T-helper 2 cell treated with Interferon-gamma antibody and Interleukin-4, amounts not matched to agents 5 μg/mL and 100 μg/mL, for 36 hours (primary cell): ENCODE data around the gene ABCA4.

Experiments used
- DNase-seq: peaks from one replicate; pipeline ENCODE4 v3.0.0; 2021; ENCODE audit warnings: low spot score
- H3K27ac Mint-ChIP-seq: one replicate; pipeline ENCODE4 v1.8.0; 2021; ENCODE audit warnings: mild to moderate bottlenecking, mixed read lengths
- H3K27me3 Mint-ChIP-seq: one replicate; pipeline ENCODE4 v1.8.0; 2021; ENCODE audit warnings: low read depth, mixed read lengths
- H3K36me3 Mint-ChIP-seq: one replicate; pipeline ENCODE4 v1.8.0; 2021; ENCODE audit warnings: low read depth, mixed read lengths
- H3K4me1 Mint-ChIP-seq: one replicate; pipeline ENCODE4 v1.8.0; 2021; ENCODE audit warnings: low read depth, mixed read lengths
- H3K4me3 Mint-ChIP-seq: one replicate; pipeline ENCODE4 v1.8.0; 2022; ENCODE audit warnings: mild to moderate bottlenecking, moderate library complexity, mixed read lengths
- H3K9me3 Mint-ChIP-seq: one replicate; pipeline ENCODE4 v1.8.0; 2021; ENCODE audit warnings: mixed read lengths

The ABCA4 gene

GRCh38 chr1:93990010-93990409 lies 130.9 kb downstream of the ABCA4 start:
- no peaks in the 10 kb centered on the region for H3K9me3 Mint-ChIP-seq
- no peaks in the 10 kb centered on the region for H3K4me1 Mint-ChIP-seq
- DNase-seq, result no peak
- no peaks in the 10 kb centered on the region for H3K36me3 Mint-ChIP-seq
- no peak overlapping the region for H3K27ac Mint-ChIP-seq
- H3K27me3 Mint-ChIP-seq, result peaks cover 33% of the 10 kb centered on the region
- H3K4me3 Mint-ChIP-seq, result no peak overlapping the region

- Mint-ChIP-seq H3K4me3 (no peak overlapping the region), H3K27me3 (peaks cover 30% of the 10 kb centered on the region), H3K4me1 (no peaks in the 10 kb centered on the region), H3K9me3 (no peaks in the 10 kb centered on the region), H3K36me3 (no peaks in the 10 kb centered on the region), H3K27ac (no peak overlapping the region)
- no peak for DNase-seq
Observed at GRCh38 chr1:93989601-93990000, 131.3 kb downstream of the ABCA4 start.

- Mint-ChIP-seq H3K27ac (no peak overlapping the region), H3K4me3 (no peak overlapping the region), H3K27me3 (peaks cover 37% of the 10 kb centered on the region), H3K4me1 (no peaks in the 10 kb centered on the region), H3K36me3 (no peaks in the 10 kb centered on the region), H3K9me3 (no peaks in the 10 kb centered on the region)
- DNase-seq, result no peak
Observed at GRCh38 chr1:93988634-93989350, 132.2 kb downstream of the ABCA4 start.

GRCh38 chr1:93981274-93981667 lies 139.7 kb downstream of the ABCA4 start:
- no peaks in the 10 kb centered on the region for H3K4me1 Mint-ChIP-seq
- peaks cover 21% of the 10 kb centered on the region for H3K27me3 Mint-ChIP-seq
- H3K27ac Mint-ChIP-seq, result no peak overlapping the region
- DNase-seq, result no peak
- no peaks in the 10 kb centered on the region for H3K9me3 Mint-ChIP-seq
- H3K4me3 Mint-ChIP-seq, result no peak overlapping the region
- H3K36me3 Mint-ChIP-seq, result no peaks in the 10 kb centered on the region

GRCh38 chr1:93980320-93981273 lies 140.4 kb downstream of the ABCA4 start:
- DNase-seq, result no peak
- H3K27me3 Mint-ChIP-seq, result peaks cover 19% of the 10 kb centered on the region
- H3K4me1 Mint-ChIP-seq, result no peaks in the 10 kb centered on the region
- H3K36me3 Mint-ChIP-seq, result no peaks in the 10 kb centered on the region
- H3K27ac Mint-ChIP-seq, result no peak overlapping the region
- no peak overlapping the region for H3K4me3 Mint-ChIP-seq
- no peaks in the 10 kb centered on the region for H3K9me3 Mint-ChIP-seq

GRCh38 chr1:93979718-93980319 lies 141.1 kb downstream of the ABCA4 start:
- H3K4me3 Mint-ChIP-seq, result no peak overlapping the region
- H3K36me3 Mint-ChIP-seq, result no peaks in the 10 kb centered on the region
- H3K9me3 Mint-ChIP-seq, result no peaks in the 10 kb centered on the region
- H3K4me1 Mint-ChIP-seq, result no peaks in the 10 kb centered on the region
- DNase-seq, result no peak
- H3K27ac Mint-ChIP-seq, result no peak overlapping the region
- peaks cover 18% of the 10 kb centered on the region for H3K27me3 Mint-ChIP-seq

GRCh38 chr1:93979040-93979717 lies 141.8 kb downstream of the ABCA4 start:
- Mint-ChIP-seq H3K27ac (no peak overlapping the region), H3K27me3 (peaks cover 13% of the 10 kb centered on the region), H3K9me3 (no peaks in the 10 kb centered on the region), H3K36me3 (no peaks in the 10 kb centered on the region), H3K4me3 (no peak overlapping the region), H3K4me1 (no peaks in the 10 kb centered on the region)
- DNase-seq, result no peak

- H3K4me1 Mint-ChIP-seq, result no peaks in the 10 kb centered on the region
- H3K36me3 Mint-ChIP-seq, result no peaks in the 10 kb centered on the region
- H3K27me3 Mint-ChIP-seq, result peaks cover 3% of the 10 kb centered on the region
- H3K9me3 Mint-ChIP-seq, result no peaks in the 10 kb centered on the region
- DNase-seq, result no peak
- H3K4me3 Mint-ChIP-seq, result no peak overlapping the region
- no peak overlapping the region for H3K27ac Mint-ChIP-seq
Observed at GRCh38 chr1:93977598-93977945, 143.4 kb downstream of the ABCA4 start.

- H3K27ac Mint-ChIP-seq, result no peak overlapping the region
- no peaks in the 10 kb centered on the region for H3K36me3 Mint-ChIP-seq
- no peaks in the 10 kb centered on the region for H3K4me1 Mint-ChIP-seq
- H3K9me3 Mint-ChIP-seq, result no peaks in the 10 kb centered on the region
- no peak overlapping the region for H3K4me3 Mint-ChIP-seq
- no peak for DNase-seq
- peaks cover 3% of the 10 kb centered on the region for H3K27me3 Mint-ChIP-seq
Observed at GRCh38 chr1:93976711-93977597, 144.0 kb downstream of the ABCA4 start.

GRCh38 chr1:93976291-93976690 lies 144.7 kb downstream of the ABCA4 start:
- H3K9me3 Mint-ChIP-seq, result no peaks in the 10 kb centered on the region
- no peaks in the 10 kb centered on the region for H3K36me3 Mint-ChIP-seq
- H3K27ac Mint-ChIP-seq, result no peak overlapping the region
- DNase-seq, result no peak
- peaks cover 3% of the 10 kb centered on the region for H3K27me3 Mint-ChIP-seq
- H3K4me3 Mint-ChIP-seq, result no peak overlapping the region
- no peaks in the 10 kb centered on the region for H3K4me1 Mint-ChIP-seq

- Mint-ChIP-seq H3K9me3 (no peaks in the 10 kb centered on the region), H3K4me3 (no peak overlapping the region), H3K4me1 (no peaks in the 10 kb centered on the region), H3K36me3 (no peaks in the 10 kb centered on the region), H3K27ac (no peak overlapping the region), H3K27me3 (peaks cover 5% of the 10 kb centered on the region)
- DNase-seq, result no peak
Observed at GRCh38 chr1:93972341-93972740, 148.6 kb downstream of the ABCA4 start.

GRCh38 chr1:93969887-93970286 lies 151.1 kb downstream of the ABCA4 start:
- Mint-ChIP-seq H3K36me3 (no peaks in the 10 kb centered on the region), H3K4me1 (no peaks in the 10 kb centered on the region), H3K4me3 (no peak overlapping the region), H3K27me3 (peaks cover 5% of the 10 kb centered on the region), H3K27ac (no peak overlapping the region), H3K9me3 (no peaks in the 10 kb centered on the region)
- DNase-seq, result no peak

- no peaks in the 10 kb centered on the region for H3K36me3 Mint-ChIP-seq
- H3K9me3 Mint-ChIP-seq, result no peaks in the 10 kb centered on the region
- no peaks in the 10 kb centered on the region for H3K4me1 Mint-ChIP-seq
- DNase-seq, result no peak
- no peak overlapping the region for H3K27ac Mint-ChIP-seq
- H3K27me3 Mint-ChIP-seq, result peaks cover 5% of the 10 kb centered on the region
- no peak overlapping the region for H3K4me3 Mint-ChIP-seq
Observed at GRCh38 chr1:93969371-93969770, 151.6 kb downstream of the ABCA4 start.
